KOPT-K1 (cell line): ENCODE results near the gene OR10H5.
"Not testable (repeated sequence)": the region's sequence is repeated elsewhere in the genome, so short reads cannot be mapped to it uniquely, and the experiment has no call there.

Experiments
- H3K27ac ChIP-seq: fragments of 200-600 bp; sonication (generic); 2 replicates; pipeline ENCODE4 v1.5.1; 2016; ENCODE audit warnings: antibody characterized with exemption, mild to moderate bottlenecking, low read depth, low read length; ENCODE audit not compliant: poor library complexity, severe bottlenecking
- H3K36me3 ChIP-seq: fragments of 200-600 bp; sonication (generic); 2 replicates; pipeline ENCODE4 v1.5.1; 2017; ENCODE audit warnings: antibody characterized with exemption, mild to moderate bottlenecking, low read length, moderate library complexity; ENCODE audit not compliant: insufficient read depth
- H3K9me3 ChIP-seq: fragments of 200-600 bp; sonication (generic); 2 replicates; pipeline ENCODE4 v1.5.1; 2017; ENCODE audit warnings: antibody characterized with exemption, low read length, mild to moderate bottlenecking; ENCODE audit not compliant: insufficient read depth, poor library complexity, severe bottlenecking

Gene OR10H5

GRCh38 chr19:15829786-15830185 lies 42.3 kb downstream of the OR10H5 start:
- Histone ChIP-seq H3K27ac (no peak overlapping the region), H3K36me3 (no peaks in the 10 kb centered on the region), H3K9me3 (no peaks in the 10 kb centered on the region)

DNA sequence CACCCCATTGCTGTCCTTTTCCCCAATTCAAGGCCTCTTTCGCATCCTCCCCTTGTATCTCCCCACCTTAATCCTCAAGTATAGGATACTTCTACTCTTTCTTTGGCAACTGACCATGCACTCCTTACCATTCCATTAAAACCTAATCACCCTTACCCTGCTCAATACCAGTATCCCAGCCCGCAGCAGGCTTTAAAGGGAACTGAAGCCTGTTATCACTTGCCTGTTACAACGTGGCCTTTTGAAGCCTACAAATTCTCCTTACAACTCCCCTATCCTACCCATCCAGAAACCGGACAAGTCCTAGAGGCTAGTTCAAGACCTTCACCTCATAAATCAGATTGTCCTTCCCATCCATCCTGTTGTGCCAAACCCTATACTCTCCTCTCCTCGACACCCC lies 44.2 kb downstream of the OR10H5 start:
- H3K36me3 ChIP-seq, result no peaks in the 10 kb centered on the region
- no peaks in the 10 kb centered on the region for H3K9me3 ChIP-seq
- no peak overlapping the region for H3K27ac ChIP-seq

DNA sequence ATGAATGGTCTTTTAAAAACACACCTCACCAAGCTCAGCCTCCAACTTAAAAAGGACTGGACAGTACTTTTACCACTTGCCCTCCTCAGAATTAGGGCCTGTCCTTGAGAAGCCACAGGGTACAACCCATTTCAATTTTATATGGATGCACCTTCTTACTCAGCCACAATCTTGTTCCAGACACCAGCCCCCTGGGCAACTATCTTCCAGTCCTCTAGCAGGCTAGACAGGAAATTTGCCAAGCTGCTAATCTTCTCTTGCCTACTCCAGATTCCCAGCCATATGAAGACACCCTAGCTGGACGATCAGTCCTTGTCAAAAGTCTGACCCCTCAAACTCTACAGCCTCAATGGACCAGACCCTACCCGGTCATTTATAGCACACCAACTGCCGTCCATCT lies 46.8 kb downstream of the OR10H5 start:
- not testable (repeated sequence) for H3K36me3 ChIP-seq, H3K9me3 ChIP-seq, H3K27ac ChIP-seq

DNA sequence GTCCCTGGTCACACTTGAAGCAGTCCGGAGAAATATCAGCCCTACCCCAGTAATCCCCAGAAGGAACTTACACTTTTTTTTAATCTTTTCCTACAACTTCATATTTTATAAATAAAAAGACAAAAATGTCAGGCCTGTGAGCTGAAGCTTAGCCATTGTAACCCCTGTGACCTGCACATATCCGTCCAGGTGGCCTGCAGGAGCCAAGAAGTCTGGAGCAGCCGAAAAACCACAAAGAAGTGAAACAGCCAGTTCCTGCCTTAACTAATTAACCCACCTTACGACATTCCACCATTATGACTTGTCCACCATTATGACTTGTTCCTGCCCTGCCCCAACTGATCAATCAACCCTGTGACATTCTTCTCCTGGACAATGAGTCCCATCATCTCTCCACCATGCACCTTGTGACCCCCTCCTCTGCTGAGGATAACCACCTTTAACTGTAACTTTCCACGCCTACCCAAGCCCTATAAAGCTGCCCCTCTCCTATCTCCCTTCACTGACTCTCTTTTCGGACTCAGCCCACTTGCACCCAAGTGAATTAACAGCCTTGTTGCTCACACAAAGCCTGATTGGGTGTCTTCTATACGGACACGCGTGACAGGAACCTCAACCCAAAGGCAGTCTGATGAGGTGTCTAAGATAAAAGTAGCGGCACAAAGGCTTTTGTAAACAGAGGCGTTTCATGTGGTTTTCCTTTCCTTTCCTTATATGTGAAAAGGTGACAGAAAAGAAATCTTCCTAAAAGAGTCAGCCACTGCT lies 48.3 kb downstream of the OR10H5 start:
- peak overlapping the region; percentile 99 for H3K27ac ChIP-seq
- not testable (repeated sequence) for H3K36me3 ChIP-seq, H3K9me3 ChIP-seq

DNA sequence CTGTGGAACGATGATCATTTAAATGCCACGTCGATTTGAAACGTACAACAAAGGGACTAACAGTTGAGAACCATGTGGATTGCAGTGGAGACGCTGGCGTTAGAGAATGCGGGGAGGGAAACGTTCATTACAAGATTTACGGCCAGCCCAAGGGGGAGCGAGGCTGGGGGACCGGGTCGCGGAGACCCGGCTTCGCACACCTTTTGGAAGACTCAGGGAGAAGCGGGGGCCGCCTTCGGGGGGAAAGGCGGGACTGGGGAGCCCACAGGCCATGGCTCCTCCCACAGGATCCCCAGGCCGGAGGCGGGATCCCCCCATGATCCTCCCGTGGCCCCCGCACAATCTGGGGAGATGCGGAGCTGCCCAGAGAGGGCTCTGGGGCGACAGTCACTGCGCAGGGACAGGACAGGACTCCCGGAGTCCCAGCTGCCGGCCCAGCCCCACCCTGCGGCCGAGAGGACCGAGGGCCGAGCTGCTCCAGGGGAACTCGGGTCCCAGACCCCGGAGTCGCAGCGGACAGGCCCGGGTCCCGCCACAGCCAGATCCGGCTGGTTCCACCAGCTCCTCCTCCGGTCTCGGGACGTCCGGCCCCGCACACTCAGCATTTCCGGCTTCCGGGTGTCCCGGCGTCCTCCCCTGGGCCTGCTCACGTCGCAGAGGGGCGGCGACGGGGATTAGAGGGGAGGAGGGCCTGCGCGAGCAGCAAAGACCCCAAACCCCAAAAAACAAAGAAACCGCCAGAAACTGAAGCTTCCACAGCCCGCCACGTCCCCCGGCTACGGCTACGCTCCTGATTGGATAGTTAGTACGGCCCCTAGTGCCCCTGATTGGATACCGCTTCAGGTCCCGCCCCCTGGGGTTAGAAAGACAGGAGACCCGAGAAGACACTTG lies 49.1 kb downstream of the OR10H5 start:
- Histone ChIP-seq H3K36me3 (no peaks in the 10 kb centered on the region), H3K9me3 (no peaks in the 10 kb centered on the region), H3K27ac (peak overlapping the region; percentile 99)

GRCh38 chr19:15837221-15837731 lies 49.8 kb downstream of the OR10H5 start:
- no peaks in the 10 kb centered on the region for H3K9me3 ChIP-seq
- peak overlapping the region; percentile 99 for H3K27ac ChIP-seq
- no peaks in the 10 kb centered on the region for H3K36me3 ChIP-seq

GRCh38 chr19:15838351-15838750 lies 50.9 kb downstream of the OR10H5 start:
- Histone ChIP-seq H3K36me3 (no peaks in the 10 kb centered on the region), H3K9me3 (no peaks in the 10 kb centered on the region), H3K27ac (peak overlapping the region; percentile 99)

GRCh38 chr19:15839888-15840287 lies 52.4 kb downstream of the OR10H5 start:
- H3K27ac ChIP-seq, result peak overlapping the region; percentile 99
- not testable (repeated sequence) for H3K9me3 ChIP-seq, H3K36me3 ChIP-seq

DNA sequence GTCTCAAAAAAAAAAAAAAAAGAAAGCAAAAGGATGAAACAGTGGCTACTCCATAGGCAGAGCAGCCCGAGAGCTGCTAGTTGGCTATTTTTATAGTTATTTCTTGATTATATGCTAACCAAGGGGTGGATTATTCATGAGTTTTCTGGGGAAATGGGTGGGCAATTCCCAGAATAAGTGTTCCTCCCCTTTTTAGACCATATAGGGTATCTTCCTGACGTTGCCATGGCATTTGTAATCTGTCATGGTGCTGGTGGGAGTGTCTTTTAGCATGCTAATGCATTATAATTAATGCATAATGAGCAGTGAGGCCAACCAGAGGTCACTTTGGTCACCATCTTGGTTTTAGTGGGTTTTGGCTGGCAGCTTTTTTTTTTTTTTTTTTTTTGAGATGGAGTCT lies 53.4 kb downstream of the OR10H5 start:
- Histone ChIP-seq H3K9me3 (no peaks in the 10 kb centered on the region), H3K27ac (peak overlapping the region; percentile 99), H3K36me3 (no peaks in the 10 kb centered on the region)

DNA sequence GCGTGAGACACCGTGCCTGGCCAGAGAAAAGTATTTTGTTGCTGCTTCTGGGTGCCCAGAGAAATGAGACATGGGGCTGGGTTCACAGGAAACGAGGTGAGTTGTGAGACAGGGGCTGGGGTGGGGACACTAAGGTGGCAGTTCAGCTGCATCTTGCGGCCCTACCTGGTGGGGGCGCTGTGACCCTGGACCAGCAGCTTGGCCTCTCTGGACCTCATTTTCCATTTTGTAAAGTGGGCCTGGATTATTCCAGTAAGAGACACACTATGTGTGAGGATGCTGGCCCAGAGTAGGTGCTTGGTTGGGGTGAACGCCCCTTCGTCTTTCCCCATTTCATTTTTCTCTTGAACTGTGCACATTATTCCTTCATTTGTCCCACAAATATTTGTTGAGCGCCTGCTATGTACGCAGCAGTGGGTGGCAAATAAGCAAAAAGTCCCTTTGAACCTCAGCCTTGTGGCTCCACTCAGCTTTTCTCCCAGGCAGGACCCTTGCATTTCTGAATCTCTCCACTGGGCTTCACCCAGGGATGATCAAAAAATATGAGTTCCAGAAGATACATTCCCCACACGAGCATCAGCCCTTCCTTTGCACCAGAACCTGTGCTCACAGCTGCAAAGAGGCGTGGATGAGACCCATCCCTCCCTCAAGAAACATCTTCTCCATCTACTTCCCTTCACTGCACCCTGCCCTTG lies 54.6 kb downstream of the OR10H5 start:
- Histone ChIP-seq H3K27ac (peak overlapping the region; percentile 99), H3K36me3 (no peaks in the 10 kb centered on the region), H3K9me3 (peaks cover 2% of the 10 kb centered on the region)

GRCh38 chr19:15843203-15843893 lies 55.9 kb downstream of the OR10H5 start:
- Histone ChIP-seq H3K27ac (peak overlapping the region; percentile 99), H3K36me3 (no peaks in the 10 kb centered on the region), H3K9me3 (peaks cover 4% of the 10 kb centered on the region)

DNA sequence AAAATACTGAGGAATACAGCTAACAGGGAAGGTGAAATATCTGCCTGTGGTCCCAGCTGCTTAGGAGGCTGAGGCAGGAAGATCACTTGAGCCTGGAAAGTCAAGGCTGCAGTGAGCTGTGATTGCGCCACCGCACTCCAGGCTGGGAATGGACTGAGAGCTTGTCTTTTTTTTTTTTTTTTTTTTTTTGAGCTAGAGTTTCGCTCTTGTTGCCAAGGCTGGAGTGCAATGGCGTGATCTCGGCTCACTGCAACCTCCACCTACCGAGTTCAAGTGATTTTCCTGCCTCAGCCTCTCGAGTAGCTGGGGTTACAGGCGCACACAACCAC lies 56.4 kb downstream of the OR10H5 start:
- H3K27ac ChIP-seq, result peak overlapping the region; percentile 99
- H3K9me3 ChIP-seq, result not testable (repeated sequence)

DNA sequence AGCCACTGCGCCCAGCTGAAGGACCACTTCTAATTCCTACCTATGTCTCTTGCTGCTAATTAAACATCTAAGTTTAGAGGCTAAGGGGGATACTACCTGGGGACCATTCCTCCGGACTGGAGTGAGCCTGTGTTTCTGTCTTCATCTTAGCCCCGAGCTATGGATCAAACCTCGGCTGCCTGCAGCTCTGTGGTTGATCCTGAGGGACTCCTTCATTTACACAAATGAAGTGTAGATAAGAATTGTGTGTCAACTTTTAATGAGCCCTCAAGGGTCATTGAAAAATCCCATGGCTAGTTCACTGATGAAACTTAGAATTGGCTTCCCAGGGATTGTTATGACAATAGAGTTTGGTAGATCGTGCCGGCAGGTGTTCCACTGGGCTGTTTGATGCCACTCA lies 59.5 kb downstream of the OR10H5 start:
- Histone ChIP-seq H3K27ac (peak overlapping the region; percentile 99), H3K9me3 (peaks cover 12% of the 10 kb centered on the region), H3K36me3 (no peaks in the 10 kb centered on the region)

More for the DNA sequence above, 56.4 kb downstream of the OR10H5 start:
- not testable (repeated sequence) for H3K36me3 ChIP-seq

- H3K9me3 ChIP-seq, result peaks cover 12% of the 10 kb centered on the region
- H3K36me3 ChIP-seq, result no peaks in the 10 kb centered on the region
- H3K27ac ChIP-seq, result no peak overlapping the region
Observed at GRCh38 chr19:15850385-15850784, 62.9 kb downstream of the OR10H5 start.
